ENCODE results near the gene STIL.

- no peak for TF ChIP-seq POLR2A (IDR thresholded peaks at IDR 0.05)
- TF ChIP-seq CTCF (IDR thresholded peaks at IDR 0.05 in 4 of 5, conservative IDR thresholded peaks at IDR 0.05 in 1 of 5), result no peak
Observed at GRCh38 chr1:47347735-47348134, 33.8 kb upstream of the STIL start.
